Right lobe of liver (tissue), 4 donors: Measurements from ENCODE around the gene RGL1.

Source experiments
- POLR2A ChIP-seq: fragments of 450-650 bp; IDR thresholded peaks from one replicate; pipeline ENCODE4 v1.6.1; 2017; ENCODE audit warnings: antibody characterized with exemption, mild to moderate bottlenecking
- TF ChIP-seq, protein P1 (sequence below), 4 donors: fragments of 200-600 bp in 3 of 4; fragments of 450-650 bp in 1 of 4; IDR thresholded peaks; one replicate each; pipeline versions ENCODE4 v1.5.1 to v1.8.0; 2016 to 2022; ENCODE audit warnings: antibody characterized with exemption in 4 of 4, mild to moderate bottlenecking in 2 of 4
- donor health status: DM: no; HTN: no; CAD: no.
- donor health status: DM: no; HTN: no; CAD: no.
- donor health status: DM: no; HTN: yes; CAD: no.

DNA sequence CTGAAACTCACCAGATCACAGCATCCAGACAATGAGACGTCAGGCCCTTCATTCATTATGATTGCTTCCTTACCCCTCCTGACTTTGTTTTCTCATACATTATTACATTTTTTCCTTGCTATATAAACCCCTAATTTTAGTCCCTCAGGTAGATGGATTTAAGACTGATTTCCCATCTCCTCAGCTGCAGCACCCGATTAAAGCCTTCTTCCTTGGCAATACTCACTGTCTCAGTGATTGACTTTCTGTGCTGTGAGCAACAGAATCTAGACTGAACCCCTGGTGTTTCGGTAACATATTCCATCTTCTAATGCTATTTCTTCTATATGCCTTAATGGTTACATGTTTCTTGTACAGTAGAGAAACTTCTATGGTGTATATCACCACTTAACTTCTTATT, 30.0 kb upstream of the RGL1 start:
- TF ChIP-seq, protein P1, sequence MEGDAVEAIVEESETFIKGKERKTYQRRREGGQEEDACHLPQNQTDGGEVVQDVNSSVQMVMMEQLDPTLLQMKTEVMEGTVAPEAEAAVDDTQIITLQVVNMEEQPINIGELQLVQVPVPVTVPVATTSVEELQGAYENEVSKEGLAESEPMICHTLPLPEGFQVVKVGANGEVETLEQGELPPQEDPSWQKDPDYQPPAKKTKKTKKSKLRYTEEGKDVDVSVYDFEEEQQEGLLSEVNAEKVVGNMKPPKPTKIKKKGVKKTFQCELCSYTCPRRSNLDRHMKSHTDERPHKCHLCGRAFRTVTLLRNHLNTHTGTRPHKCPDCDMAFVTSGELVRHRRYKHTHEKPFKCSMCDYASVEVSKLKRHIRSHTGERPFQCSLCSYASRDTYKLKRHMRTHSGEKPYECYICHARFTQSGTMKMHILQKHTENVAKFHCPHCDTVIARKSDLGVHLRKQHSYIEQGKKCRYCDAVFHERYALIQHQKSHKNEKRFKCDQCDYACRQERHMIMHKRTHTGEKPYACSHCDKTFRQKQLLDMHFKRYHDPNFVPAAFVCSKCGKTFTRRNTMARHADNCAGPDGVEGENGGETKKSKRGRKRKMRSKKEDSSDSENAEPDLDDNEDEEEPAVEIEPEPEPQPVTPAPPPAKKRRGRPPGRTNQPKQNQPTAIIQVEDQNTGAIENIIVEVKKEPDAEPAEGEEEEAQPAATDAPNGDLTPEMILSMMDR (IDR thresholded peaks at IDR 0.05): no peak
- TF ChIP-seq POLR2A: no peak
